Stimulated activated effector memory CD8-positive, alpha-beta T cell treated with anti-CD3 and anti-CD28 coated beads, Interleukin-12 subunit alpha, Interleukin-12 subunit beta, amount 100 ng/mL, for 72 hours (primary cell): ENCODE data around the gene CAMSAP3.

ENCODE experiments used
- ATAC-seq: fragments of 150-1000 bp; cut with Tn5 transposase; 2 replicates; pipeline ENCODE4 v1.10.0; 2021
- DNase-seq, 2 donors: peaks; one replicate each; pipeline ENCODE4 v3.0.0; 2021 to 2022; ENCODE audit warnings: low spot score in 2 of 2
- H3K27ac Mint-ChIP-seq: one replicate; pipeline ENCODE4 v1.8.0; 2022; ENCODE audit warnings: mild to moderate bottlenecking, mixed read lengths
- H3K36me3 Mint-ChIP-seq: one replicate; pipeline ENCODE4 v1.8.0; 2022; ENCODE audit warnings: mild to moderate bottlenecking, mixed read lengths
- H3K4me1 Mint-ChIP-seq: one replicate; pipeline ENCODE4 v1.8.0; 2022; ENCODE audit warnings: mixed read lengths
- H3K4me3 Mint-ChIP-seq: one replicate; pipeline ENCODE4 v1.8.0; 2022; ENCODE audit warnings: mild to moderate bottlenecking, mixed read lengths
- H3K9me3 Mint-ChIP-seq: one replicate; pipeline ENCODE4 v1.8.0; 2022; ENCODE audit warnings: mixed read lengths

The CAMSAP3 gene

GRCh38 chr19:7595466-7596133, at the start of gene CAMSAP3:
Gene CAMSAP3 (plus strand): TSS chr19:7595863. CDS start chr19:7596003, 140 bp downstream.
- Mint-ChIP-seq H3K27ac (no peak within 1 kb of the TSS), H3K4me3 (peak within 1 kb of the TSS; percentile 67), H3K36me3 (peaks cover 13% of the 10 kb centered on the region), H3K9me3 (no peaks in the 10 kb centered on the region), H3K4me1 (peaks cover 14% of the 10 kb centered on the region)
- DNase-seq (peak in 1 of 2 donors; percentile 25), ATAC-seq (peak; percentile 83)

DNA sequence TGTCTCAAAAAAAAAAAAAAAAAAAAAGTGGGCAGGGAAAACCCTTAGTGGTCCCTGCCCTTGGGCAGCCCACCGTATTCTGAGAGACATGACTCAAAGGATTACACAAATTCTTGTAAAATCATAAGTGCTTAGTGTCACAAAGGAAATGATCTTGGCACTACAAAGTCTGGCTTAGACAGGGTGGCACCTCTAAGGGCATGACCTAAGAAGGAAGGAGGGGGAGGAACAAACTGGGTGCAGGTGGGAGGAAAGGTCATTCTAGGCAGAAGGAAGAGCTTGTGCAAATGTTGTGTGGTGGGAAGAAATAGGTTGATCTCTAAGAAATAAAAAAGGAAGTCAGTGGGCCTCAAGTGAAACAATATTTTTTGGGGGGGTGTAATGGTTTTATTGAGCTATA, 49.8 kb upstream of the CAMSAP3 start:
- ATAC-seq = peak; percentile 82
- peaks cover 55% of the 10 kb centered on the region for H3K4me1 Mint-ChIP-seq
- H3K27ac Mint-ChIP-seq = peak overlapping the region; percentile 48
- peaks cover 85% of the 10 kb centered on the region for H3K36me3 Mint-ChIP-seq
- peak overlapping the region; percentile 40 for H3K4me3 Mint-ChIP-seq
- no peak for DNase-seq
- H3K9me3 Mint-ChIP-seq = no peaks in the 10 kb centered on the region

DNA sequence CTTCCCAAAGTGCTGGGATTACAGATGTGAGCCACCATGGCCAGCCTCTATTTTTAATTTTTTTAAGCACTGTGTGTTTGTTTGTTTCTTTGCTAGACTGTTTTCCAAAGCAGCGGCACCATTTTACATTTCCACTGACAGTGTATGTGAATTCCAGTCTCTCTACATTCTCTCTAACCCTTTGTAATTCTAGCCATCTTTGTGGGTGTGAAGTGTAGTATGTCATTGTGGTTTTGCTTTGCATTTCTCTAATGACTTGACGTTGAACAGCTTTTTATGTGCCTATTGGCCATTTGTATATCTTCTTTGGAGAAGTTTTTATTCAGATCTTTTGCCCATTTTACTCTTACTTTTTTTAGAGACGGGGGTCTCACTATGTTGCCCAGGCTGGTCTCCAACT, 48.5 kb upstream of the CAMSAP3 start:
- Mint-ChIP-seq H3K27ac (peak overlapping the region; percentile 75), H3K9me3 (no peaks in the 10 kb centered on the region), H3K4me3 (peak overlapping the region; percentile 40), H3K36me3 (peaks cover 86% of the 10 kb centered on the region), H3K4me1 (peaks cover 50% of the 10 kb centered on the region)
- DNase-seq = no peak
- ATAC-seq = peak; percentile 81

DNA sequence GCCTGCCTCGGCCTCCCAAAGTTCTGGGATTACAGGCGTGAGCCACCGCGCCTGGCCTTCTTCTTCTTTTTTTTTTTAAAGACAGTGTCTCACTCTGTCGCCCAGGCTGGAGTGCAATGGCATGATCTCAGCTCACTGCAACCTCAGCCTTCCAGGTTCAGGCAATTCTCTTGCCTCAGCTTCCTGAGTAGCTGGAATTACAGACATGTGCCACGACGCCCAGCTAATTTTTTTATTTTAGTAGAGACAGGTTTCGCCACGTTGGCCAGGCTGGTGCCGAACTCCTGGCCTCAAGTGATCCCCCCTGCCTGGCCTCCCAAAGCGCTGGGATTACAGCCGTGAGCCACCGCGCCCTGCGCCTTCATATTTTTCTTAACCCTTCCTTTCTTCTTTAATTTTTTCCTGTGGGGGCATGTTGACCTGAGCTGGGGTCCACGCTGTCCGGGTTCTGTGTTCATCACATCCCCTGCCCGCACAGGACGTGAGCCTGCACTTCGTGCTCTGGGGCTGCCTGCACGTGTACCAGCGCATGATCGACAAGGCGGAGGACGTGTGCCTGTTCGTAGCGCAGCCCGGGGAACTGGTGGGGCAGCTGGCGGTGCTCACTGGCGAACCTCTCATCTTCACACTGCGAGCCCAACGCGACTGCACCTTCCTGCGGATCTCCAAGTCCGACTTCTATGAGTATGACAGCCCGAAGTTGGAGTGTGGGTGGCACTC, 46.1 kb upstream of the CAMSAP3 start:
- H3K36me3 Mint-ChIP-seq = peaks cover 87% of the 10 kb centered on the region
- peaks cover 52% of the 10 kb centered on the region for H3K4me1 Mint-ChIP-seq
- no peak overlapping the region for H3K4me3 Mint-ChIP-seq
- no peak for DNase-seq
- no peaks in the 10 kb centered on the region for H3K9me3 Mint-ChIP-seq
- no peak overlapping the region for H3K27ac Mint-ChIP-seq
- no peak for ATAC-seq

DNA sequence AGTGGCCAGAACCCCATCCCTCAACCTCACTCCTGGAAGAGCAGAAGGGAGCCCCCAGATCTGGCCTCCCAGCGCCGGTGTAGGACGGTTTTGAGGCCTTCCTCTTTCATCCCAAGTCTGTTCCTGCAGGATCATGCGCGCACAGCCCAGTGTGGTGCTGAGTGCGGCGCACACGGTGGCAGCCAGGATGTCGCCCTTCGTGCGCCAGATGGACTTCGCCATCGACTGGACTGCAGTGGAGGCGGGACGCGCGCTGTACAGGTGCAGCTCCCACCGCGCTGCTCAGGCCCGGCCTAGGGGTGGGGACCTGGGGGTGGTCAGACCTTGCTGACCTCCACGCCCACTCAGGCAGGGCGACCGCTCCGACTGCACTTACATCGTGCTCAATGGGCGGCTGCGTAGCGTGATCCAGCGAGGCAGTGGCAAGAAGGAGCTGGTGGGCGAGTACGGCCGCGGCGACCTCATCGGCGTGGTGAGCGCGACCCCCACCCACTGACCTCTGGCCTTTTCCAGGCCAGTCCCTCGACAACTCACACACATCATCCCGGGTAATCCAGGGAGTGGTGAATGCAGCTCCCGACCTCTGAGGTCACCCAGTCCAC, 45.4 kb upstream of the CAMSAP3 start:
- no peak for ATAC-seq
- no peak for DNase-seq

DNA sequence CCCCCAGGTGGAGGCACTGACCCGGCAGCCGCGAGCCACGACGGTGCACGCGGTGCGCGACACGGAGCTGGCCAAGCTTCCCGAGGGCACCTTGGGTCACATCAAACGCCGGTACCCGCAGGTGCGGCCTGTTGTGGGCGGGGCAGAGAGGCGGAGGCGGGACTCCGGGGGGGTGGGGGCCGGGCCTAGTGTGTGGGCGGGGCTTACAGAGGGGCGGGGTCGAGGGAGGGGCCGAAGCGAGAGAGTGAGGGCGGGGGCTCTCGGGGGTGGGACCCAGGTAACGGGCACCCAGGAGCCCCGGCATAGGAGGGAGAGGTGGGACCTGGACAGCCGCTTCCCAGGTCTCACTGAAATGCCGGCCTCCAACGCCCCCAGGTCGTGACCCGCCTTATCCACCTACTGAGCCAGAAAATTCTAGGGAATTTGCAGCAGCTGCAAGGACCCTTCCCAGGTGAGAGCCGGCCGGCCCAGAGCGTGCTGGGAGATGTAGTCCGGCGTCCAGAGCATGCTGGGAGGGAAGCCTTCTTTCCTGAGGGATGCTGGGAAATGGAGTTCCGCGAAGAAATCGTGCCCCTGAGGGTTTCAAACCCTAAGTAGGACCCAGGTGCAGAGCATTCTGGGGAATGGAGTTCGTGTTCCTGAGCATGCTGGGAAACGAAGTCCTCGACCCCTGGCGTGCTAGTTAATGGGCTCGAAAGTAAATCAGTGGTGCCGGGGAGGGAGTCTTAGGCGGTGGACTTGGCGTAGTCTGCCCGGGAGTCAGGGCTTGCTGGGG, 44.5 kb upstream of the CAMSAP3 start:
- Mint-ChIP-seq H3K4me3 (no peak overlapping the region), H3K4me1 (peaks cover 38% of the 10 kb centered on the region), H3K27ac (peak overlapping the region; percentile 54), H3K36me3 (peaks cover 90% of the 10 kb centered on the region), H3K9me3 (no peaks in the 10 kb centered on the region)
- DNase-seq (no peak), ATAC-seq (peak; percentile 41)

More for the DNA sequence above, 45.4 kb upstream of the CAMSAP3 start:
- Mint-ChIP-seq H3K27ac (no peak overlapping the region), H3K4me1 (peaks cover 45% of the 10 kb centered on the region), H3K9me3 (no peaks in the 10 kb centered on the region), H3K4me3 (no peak overlapping the region), H3K36me3 (peaks cover 90% of the 10 kb centered on the region)

GRCh38 chr19:7552781-7553180, 42.9 kb upstream of the CAMSAP3 start:
- Mint-ChIP-seq H3K4me1 (peaks cover 29% of the 10 kb centered on the region), H3K9me3 (no peaks in the 10 kb centered on the region), H3K36me3 (peaks cover 95% of the 10 kb centered on the region), H3K27ac (peak overlapping the region; percentile 74), H3K4me3 (no peak overlapping the region)
- DNase-seq = no peak
- ATAC-seq = no peak

DNA sequence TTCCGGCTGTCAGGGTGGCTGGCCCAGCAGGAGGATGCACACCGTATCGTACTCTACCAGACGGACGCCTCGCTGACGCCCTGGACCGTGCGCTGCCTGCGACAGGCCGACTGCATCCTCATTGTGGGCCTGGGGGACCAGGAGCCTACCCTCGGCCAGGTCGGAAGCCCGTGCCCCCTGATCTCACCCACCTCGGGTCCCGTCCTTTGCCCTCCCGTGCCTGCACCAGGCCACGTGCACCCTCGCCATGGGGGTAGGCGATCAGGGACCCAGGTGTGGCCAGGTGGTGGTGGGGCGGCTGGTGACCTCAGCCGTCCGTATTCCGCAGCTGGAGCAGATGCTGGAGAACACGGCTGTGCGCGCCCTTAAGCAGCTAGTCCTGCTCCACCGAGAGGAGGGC, 41.1 kb upstream of the CAMSAP3 start:
- Mint-ChIP-seq H3K4me3 (no peak overlapping the region), H3K36me3 (peaks cover 99% of the 10 kb centered on the region), H3K27ac (no peak overlapping the region), H3K9me3 (no peaks in the 10 kb centered on the region), H3K4me1 (peaks cover 28% of the 10 kb centered on the region)
- DNase-seq = no peak
- ATAC-seq = no peak

DNA sequence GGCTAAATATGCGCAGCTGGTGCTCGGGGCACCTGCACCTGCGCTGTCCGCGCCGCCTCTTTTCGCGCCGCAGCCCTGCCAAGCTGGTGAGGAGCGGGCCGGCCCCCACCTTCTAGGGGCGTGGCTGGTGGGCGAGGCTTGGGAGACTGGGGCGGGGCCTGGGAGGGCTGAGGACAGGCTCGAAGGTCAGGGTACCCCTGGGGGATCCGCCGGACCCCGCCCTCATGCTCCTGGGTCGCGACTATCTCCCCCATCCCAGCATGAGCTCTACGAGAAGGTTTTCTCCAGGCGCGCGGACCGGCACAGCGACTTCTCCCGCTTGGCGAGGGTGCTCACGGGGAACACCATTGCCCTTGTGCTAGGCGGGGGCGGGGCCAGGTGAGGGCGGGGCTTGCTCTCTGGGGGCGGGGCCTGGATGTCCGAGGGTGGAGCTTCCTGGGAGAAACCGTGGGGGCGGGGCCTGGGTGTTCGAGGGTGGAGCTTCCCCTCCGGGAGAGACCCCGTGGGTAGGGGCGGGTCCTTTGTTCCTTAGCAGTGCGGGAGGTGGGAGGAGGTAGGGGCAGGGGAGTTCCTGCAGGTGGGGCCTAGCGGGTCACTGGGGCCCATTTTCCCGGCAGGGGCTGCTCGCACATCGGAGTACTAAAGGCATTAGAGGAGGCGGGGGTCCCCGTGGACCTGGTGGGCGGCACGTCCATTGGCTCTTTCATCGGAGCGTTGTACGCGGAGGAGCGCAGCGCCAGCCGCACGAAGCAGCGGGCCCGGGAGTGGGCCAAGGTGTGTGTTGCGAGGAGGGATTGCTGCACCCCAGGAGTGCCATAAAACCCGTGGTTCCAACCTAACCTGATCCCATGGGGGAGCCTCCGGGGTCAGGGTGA, 40.4 kb upstream of the CAMSAP3 start:
- DNase-seq (peak in 1 of 2 donors; percentile 27), ATAC-seq (peak; percentile 33)
- H3K4me1 Mint-ChIP-seq = peaks cover 23% of the 10 kb centered on the region
- H3K4me3 Mint-ChIP-seq = no peak overlapping the region
- H3K27ac Mint-ChIP-seq = no peak overlapping the region
- H3K36me3 Mint-ChIP-seq = peaks cover 98% of the 10 kb centered on the region
- no peaks in the 10 kb centered on the region for H3K9me3 Mint-ChIP-seq

- Mint-ChIP-seq H3K4me3 (no peak overlapping the region), H3K27ac (no peak overlapping the region), H3K36me3 (peaks cover 96% of the 10 kb centered on the region), H3K9me3 (no peaks in the 10 kb centered on the region), H3K4me1 (peaks cover 11% of the 10 kb centered on the region)
- DNase-seq = no peak
- no peak for ATAC-seq
Measured at GRCh38 chr19:7556696-7557315, 38.9 kb upstream of the CAMSAP3 start.

DNA sequence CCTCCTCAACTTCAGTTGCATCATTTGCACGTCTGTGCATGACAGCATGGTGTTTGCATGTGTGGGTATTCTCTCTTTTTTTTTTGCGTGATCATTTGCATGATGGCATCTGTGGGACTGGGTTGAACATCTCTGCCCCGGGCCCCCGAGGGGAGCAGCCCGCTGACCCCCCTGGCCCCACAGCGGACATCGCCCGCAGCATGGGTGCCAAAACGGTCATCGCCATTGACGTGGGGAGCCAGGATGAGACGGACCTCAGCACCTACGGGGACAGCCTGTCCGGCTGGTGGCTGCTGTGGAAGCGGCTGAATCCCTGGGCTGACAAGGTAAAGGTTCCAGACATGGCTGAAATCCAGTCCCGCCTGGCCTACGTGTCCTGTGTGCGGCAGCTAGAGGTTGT, 37.0 kb upstream of the CAMSAP3 start:
- ATAC-seq (no peak), DNase-seq (no peak)
- no peak overlapping the region for H3K27ac Mint-ChIP-seq
- H3K4me1 Mint-ChIP-seq = no peaks in the 10 kb centered on the region
- peaks cover 89% of the 10 kb centered on the region for H3K36me3 Mint-ChIP-seq
- H3K4me3 Mint-ChIP-seq = no peak overlapping the region
- H3K9me3 Mint-ChIP-seq = no peaks in the 10 kb centered on the region

DNA sequence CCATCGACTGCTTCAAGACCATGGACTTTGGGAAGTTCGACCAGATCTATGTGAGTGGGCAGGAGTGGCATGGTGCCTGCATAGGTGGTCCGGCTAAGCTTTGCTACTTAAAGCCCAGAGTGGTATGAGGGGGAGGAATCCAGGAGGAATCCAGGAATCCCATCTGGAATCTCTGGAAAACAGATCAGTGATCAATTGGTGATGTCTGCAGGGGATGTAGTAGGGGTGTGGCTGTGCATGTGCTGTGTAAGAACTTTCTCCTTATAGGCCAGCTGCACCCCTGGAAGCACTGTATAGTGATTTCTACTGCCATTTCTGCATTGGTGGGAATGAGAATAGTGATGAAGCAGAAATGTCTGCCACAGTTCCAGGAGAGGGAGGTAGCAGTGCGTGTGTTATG, 36.6 kb upstream of the CAMSAP3 start:
- ATAC-seq = no peak
- Mint-ChIP-seq H3K4me3 (no peak overlapping the region), H3K27ac (no peak overlapping the region), H3K36me3 (peaks cover 85% of the 10 kb centered on the region), H3K4me1 (no peaks in the 10 kb centered on the region), H3K9me3 (no peaks in the 10 kb centered on the region)
- no peak for DNase-seq

DNA sequence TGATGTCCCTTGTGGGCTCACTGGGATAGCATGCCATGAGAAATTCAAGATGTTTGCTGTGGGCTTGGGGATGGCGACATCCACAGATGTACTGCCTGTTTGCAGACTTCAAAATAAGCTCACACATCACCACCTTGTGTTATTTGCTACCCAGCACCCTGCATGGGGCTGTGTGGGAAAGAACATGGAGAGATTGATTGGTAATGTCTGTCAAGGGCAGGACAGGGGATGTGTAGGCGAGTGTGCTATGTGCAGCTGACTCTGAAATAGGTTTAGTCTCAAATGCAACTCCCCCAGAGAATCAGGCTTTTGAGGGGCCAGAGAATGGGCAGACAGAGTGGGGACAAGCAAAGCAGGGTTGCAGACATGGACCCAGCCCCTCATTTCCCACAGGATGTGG, 35.4 kb upstream of the CAMSAP3 start:
- DNase-seq = no peak
- H3K9me3 Mint-ChIP-seq = no peaks in the 10 kb centered on the region
- H3K4me1 Mint-ChIP-seq = no peaks in the 10 kb centered on the region
- peaks cover 74% of the 10 kb centered on the region for H3K36me3 Mint-ChIP-seq
- no peak overlapping the region for H3K27ac Mint-ChIP-seq
- ATAC-seq = no peak
- H3K4me3 Mint-ChIP-seq = no peak overlapping the region

GRCh38 chr19:7561325-7561724, 34.3 kb upstream of the CAMSAP3 start:
- Mint-ChIP-seq H3K27ac (peak overlapping the region; percentile 32), H3K4me3 (no peak overlapping the region), H3K4me1 (no peaks in the 10 kb centered on the region), H3K36me3 (peaks cover 63% of the 10 kb centered on the region), H3K9me3 (no peaks in the 10 kb centered on the region)
- peak; percentile 8 for ATAC-seq
- DNase-seq = no peak
